ENCODE data around the gene RASGEF1C. TPM values are rescaled to one million over a fixed set of nuclear protein-coding genes. Genes with fewer than 3 reads are reported as not detected.
"Not testable (repeated sequence)": the region's sequence is repeated elsewhere in the genome, so short reads cannot be mapped to it uniquely, and the experiment has no call there.

RASGEF1C gene
- total RNA-seq, 1 donor from 2014 or later: 10.3 TPM

DNA sequence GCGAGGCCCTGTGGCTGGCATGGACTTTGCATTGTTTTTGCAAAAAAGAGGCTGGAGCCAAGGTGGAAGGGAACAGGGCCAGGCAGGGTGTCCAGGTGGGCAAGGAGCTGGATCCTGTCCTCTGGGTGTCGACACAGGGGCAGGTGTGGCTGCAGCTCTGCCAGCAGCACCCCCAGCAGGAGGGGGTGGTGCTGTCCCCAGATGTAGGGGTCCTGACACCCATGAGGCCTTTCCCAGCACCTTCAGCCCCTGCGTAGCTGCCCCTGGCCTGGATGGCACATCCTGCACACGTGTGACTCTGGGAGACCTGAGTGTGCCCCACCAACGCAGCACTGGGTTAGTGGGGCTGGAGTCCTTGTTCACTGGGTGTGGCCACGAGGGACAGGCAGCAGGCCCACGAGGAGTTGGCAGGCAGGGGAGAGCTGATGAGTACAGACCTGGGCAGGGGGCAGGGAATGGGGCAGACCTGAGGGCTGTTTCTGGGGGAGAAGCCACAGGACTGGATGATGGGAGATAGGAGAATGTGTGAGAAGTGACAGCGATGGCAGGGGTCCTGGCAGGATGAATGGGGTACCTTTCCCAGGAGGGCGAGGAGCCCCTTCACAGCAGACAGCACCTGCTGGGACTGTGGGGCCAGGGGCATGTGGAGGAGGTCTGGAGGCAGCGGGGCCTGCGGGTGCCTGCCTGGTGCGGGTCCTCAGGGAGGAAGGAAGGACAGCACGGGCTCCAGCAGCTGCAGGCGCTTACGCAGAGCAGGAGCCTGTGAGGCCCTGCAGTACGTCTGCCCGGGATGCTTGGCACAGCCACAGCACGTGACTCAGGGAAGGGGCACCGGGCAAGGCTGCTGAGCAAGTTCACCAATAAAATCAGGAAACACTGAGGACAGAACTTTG, 3.6 kb upstream of the RASGEF1C start:
- no peak for ATAC-seq
- no peak for DNase-seq (ENCODE audit: low spot score)
- intact Hi-C loops (cut with DNase I): loop anchor here (5.0 kb wide), 1 partner anchor 80 kb away; no protein-coding TSS in a partner anchor

DNA sequence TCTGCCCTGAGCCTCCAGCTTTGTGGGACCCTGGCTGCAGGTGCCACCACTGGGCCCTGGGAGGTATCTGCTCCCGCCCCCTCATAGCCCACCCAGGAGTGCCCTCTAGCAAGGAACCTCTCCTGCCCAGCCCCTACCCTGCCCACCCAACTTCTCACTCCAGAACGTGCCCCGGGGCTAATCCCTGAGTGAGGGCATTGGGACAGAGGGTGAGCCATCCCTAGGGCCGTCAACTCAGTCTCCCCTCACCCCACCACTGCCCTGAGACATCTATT, 2.7 kb upstream of the RASGEF1C start:
- DNase-seq (ENCODE audit: low spot score) (no peak), ATAC-seq (no peak)
- intact Hi-C loops (cut with DNase I): loop anchor here (5.0 kb wide), 1 partner anchor 79 kb away; no protein-coding TSS in a partner anchor

DNA sequence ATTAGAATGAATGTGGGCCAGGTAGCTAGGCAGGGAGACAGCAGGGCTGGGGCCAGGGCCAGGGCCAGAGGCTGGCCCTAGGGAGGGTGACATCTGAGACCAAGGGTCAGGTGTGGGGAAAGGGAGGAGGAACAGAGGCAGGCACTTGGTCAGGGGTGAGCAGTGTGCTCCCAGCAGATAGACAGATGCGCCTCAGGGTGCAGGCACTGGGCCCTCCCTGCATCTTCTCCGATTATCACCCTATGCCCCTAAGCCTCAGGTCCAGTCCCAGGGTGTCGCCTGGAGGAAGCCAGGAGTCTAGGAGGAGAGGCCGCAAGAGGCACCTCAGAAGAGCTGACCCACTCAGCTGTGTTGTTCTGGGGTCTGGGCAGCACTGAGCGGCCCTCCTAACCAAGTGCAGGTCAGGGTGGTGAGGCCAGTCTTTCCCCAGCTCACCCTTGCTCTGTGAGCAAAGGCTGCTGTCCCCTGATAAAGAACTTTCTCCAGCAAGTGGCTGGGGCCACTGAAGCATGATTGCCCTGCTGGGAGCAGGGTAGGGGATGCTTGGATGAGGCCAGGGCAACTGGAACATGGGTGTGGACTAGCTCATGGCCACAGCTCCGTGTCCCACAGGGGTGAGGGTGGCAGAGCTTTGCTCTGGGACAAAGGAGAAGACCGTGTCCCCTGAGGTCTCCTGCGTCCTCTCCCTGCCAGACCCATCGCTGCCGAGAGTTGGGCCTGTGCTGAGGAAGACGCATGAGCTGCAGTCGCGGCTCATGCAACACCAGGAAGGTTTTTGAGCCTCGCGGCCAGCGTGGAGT, 2.1 kb upstream of the RASGEF1C start:
- no peak for ATAC-seq
- intact Hi-C loops (cut with DNase I): loop anchor here (5.0 kb wide), 1 partner anchor 79 kb away; no protein-coding TSS in a partner anchor
- DNase-seq (ENCODE audit: low spot score): no peak

DNA sequence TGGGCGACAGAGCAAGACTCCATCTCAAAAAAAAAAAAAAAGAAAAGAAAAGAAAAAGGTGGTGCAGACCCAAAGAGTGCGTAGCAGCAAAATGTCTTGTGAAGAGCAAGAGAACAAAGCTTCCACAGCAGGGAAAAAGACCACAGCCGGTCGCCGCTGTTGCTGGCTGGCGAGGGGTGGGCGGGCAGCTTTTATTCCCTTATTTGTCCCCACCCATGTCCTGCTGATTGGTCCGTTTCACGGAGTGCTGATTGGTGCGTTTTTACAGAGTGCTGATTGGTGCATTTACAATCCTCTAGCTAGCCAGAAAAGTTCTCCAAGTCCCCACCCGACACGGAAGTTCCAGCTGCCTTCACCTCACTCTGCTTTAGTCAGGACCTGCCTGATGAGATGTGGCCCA, 1.1 kb upstream of the RASGEF1C start:
- DNase-seq (ENCODE audit: low spot score); ATAC-seq: not testable (repeated sequence)
- intact Hi-C loops (cut with DNase I): loop anchor here (5.0 kb wide), 1 partner anchor 78 kb away; no protein-coding TSS in a partner anchor

DNA sequence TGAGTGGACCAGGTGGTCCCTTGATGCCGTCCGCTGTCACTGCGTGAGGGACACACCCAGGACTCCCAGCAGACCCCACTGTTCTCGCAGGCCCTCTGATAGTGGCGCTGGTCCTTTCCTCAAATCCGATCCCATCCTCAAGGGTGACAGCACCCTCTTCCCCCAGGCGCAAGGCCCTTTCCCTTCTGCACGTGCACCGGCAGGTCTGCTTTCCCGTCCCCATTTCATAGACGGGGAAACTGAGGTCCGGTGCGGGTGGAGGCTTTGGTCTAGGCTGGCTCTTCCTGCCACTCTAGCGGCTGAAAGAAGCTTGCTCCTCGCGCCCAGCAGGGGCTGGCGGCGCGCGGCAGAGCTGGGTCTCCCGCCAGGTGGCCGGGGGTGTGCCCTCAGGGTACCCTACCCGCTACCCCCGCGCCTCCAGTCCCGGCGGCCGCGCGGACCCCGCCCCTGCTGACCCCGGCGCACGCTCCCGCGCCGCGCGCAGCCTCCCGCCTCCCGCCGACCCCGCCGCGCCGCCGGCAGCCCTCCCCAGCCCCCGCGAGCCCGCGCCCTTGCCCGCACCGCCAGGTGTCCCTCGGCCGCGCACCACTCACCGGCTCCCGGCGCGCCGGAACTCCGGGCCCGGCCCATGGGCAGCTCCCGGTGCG, 453 bp downstream of the RASGEF1C start:
- peak; percentile 29 for ATAC-seq
- DNase-seq (ENCODE audit: low spot score): no peak
- intact Hi-C loops (cut with DNase I): no loop called here

DNA sequence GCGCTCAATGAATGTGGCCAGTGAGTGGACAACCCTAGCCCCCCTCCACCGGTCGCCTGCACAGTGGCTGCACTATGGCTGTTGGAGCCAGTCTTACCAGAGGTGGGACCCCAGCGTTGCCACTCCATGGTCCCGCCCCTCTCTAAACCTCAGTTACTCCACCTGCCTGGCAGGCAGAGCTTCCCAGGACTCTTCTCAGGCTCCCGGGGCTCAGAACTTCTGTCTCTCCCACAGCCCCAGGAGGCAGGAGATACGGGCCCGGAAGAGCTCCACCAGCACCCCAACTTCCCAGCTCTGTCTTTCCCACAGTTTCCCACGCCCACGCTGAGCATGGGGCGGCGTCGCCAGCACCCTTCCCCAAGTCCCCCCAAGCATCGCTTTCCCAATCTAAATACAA, 975 bp downstream of the RASGEF1C start:
- ATAC-seq: peak; percentile 41
- no peak for DNase-seq (ENCODE audit: low spot score)
- intact Hi-C loops (cut with DNase I): no loop called here

DNA sequence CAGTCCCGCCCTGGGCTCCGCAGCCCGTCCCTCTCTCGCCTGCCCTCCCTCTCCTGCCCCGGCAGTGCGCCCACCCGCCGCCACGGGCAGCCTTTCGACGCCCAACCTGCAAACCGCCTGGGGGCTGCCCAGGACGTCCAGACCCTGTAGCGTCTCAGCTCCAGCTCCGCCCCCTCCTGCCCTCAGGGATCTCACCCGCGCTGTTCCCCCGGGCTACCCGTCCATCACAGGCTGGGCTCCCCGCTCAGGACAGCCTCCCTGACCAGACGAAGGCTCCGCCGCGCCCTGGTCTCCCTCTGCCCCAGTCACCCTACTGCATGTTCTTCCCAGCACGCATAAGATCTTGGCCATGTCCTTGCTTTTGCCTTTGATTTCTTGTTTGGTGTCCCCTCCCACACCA, 1.4 kb downstream of the RASGEF1C start:
- DNase-seq (ENCODE audit: low spot score) (no peak), ATAC-seq (peak; percentile 12)
- intact Hi-C loops (cut with DNase I): no loop called here

DNA sequence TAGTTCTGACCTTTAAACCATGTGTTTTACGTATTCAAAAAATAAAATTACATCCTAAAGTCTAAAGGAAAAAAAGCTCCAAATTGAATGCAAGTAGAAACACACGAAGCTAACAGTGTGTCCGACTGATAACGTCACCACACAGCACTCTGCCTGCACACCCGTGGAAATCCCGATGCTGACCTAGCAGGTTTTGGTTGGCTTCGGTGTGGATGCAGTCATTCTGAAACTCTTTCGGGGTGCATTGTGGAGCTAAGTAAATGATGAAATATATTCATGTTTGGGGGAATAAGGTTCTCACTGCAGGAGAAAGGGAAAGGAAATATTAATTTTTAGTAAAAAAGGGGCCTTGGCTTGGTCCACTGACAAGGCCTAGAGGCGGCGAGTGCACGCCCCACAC, 2.0 kb downstream of the RASGEF1C start:
- ATAC-seq: no peak
- intact Hi-C loops (cut with DNase I): no loop called here
- DNase-seq (ENCODE audit: low spot score): no peak

DNA sequence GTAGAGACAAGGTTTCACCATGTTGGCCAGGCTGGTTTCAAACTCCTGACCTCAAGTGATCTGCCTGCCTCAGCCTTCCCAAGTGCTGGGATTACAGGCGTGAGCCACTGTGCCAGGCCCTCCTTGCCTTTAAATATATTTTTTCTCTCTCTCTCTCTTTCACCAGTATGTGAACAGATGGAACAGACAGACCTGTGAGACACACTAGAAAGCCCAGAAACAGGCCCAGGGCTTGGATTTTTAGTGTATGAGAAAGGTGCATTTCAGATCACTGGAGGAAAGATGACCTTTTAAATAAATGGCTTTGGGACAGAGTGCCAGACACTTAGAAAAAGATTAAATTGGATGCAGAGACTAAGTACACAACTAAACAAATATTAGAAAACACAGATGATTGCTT, 3.1 kb downstream of the RASGEF1C start:
- ATAC-seq (no peak), DNase-seq (ENCODE audit: low spot score) (no peak)
- intact Hi-C loops (cut with DNase I): no loop called here

DNA sequence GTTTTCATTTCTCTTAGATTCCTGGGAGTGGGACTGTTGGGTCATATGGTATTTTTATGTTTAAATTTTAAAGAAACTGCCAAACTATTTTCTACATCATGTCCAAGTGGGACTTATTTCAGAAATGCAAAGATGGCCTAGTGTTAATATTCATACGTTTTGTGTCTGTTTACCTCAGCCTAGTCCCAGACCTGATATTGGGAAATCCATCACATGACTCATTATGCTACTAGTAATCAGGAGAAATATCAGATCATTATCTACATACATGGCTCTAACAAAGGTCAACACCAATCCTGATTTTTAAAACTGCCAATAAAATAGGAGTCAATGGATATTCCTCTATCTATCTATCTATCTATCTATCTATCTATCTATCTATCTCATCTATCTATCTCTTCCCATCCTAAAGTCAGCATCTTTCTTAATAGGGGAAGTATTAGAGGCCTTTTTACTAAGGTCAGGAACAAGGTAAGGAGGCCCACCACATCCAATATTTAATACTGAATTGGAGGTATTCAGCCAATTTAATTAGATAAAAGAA, 4.7 kb downstream of the RASGEF1C start:
- ATAC-seq (no peak), DNase-seq (ENCODE audit: low spot score) (no peak)
- intact Hi-C loops (cut with DNase I): no loop called here

DNA sequence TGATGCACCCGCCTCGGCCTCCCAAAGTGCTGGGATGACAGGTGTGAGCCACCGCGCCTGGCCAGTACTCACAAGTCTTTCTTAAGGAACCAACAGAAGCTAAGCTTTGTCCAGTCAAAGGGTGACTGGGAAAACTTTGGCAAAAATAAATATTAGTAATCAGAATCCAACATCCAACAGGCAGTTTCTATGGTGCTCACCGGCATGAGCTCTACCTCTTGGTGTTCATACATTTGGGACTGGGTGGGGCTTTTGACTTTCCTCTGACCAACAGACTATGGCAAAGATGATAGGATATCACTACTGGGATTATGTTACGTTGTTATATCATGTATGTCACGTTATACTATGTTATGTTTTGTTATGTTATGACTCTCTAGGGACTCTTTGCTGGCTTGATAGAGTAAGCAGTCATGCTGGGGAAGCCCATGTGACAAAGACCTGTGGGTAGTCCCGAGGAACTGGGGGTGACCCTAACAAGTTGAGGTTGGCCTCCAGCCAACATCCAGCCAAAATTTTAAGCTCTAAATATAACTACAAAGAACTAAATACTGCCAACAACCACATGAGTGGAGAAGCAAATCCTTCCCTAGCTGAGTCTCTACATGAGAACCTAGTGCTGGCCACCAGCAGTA, 6.0 kb downstream of the RASGEF1C start:
- intact Hi-C loops (cut with DNase I): no loop called here
- ATAC-seq (no peak), DNase-seq (ENCODE audit: low spot score) (no peak)

DNA sequence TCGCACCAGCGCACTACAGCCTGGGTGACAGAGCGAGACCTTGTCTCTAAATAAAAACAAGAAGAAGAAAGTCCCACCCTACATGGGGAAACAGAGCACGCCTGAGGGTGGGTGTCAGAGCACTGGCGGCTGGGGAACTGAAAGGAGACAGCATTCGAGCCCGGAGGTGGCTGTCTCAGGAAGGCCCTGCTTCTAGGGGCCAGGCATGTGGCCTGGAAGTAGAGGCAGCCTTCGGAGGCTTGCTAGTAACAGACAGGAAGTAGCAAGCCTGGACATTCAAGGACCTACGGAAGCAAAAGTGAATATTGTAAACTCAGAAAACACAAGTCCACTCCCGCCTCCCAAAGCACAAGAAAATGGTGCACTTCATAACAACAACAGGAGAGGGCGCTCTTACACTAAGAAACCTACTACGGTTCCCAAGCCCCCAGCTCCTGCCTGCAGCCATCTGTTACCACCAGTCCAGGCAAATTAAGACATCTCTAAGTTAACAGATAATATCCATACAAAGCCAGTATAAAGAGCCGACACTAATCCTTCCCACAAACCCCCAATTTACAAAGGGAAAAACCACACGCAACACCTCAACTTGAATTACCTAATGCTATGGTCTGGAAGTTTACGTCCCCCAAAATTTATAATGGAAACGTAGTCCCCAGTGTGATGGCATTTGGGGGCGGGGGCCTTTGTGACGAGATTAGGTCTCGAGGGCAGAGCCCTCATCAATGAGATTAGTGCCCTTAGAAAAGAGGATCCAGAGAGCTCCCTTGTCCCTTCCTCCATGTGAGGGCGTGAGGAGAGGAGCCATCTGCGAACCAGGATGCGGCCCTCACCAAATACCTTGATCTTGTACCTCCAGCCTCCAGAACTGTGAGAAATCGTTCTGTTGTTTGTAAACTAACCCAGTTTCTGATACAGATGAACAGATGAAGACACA, 7.7 kb downstream of the RASGEF1C start:
- no peak for ATAC-seq
- intact Hi-C loops (cut with DNase I): no loop called here

DNA sequence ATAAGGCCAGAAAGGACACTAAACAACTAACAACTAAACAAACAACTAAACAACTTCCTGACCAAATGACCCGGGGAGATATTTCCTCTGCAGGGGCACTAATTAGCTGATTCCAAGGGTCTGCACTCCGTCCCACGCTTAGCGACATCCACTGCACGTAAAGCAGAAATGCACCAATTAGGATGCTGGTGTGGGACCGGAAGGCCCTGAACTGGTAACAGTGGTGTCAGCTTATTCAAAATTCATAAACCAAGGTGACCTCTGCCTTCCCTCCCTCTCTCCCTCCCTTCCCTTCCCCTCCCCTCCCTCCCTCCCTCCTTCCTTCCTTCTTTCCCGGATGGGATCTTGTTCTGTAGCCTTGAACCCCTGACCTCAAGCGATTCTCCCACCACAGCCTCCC, 9.6 kb downstream of the RASGEF1C start:
- ATAC-seq (no peak), DNase-seq (ENCODE audit: low spot score) (no peak)
- intact Hi-C loops (cut with DNase I): no loop called here

More for the DNA sequence above, 7.7 kb downstream of the RASGEF1C start:
- no peak for DNase-seq (ENCODE audit: low spot score)

DNA sequence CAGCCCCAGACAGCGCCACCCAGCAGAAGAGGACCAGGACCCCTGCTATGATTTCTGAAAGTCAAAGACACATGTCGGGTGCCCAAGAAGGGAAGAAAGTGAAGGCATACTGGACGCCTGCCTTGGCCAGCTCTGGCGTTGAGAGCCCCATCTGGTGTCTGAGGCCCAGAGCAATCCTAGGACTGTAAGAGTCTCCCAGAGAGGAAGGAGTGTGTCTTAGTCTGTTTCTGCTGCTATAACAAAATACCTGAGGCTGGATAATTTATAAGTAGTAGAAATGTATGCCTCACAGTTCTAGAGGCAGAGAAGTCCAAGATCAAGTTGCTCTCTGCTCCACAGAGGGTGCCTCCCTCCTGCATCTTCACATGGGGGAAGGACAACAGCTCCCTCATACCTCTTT, 10.8 kb downstream of the RASGEF1C start:
- intact Hi-C loops (cut with DNase I): no loop called here
- no peak for ATAC-seq

DNA sequence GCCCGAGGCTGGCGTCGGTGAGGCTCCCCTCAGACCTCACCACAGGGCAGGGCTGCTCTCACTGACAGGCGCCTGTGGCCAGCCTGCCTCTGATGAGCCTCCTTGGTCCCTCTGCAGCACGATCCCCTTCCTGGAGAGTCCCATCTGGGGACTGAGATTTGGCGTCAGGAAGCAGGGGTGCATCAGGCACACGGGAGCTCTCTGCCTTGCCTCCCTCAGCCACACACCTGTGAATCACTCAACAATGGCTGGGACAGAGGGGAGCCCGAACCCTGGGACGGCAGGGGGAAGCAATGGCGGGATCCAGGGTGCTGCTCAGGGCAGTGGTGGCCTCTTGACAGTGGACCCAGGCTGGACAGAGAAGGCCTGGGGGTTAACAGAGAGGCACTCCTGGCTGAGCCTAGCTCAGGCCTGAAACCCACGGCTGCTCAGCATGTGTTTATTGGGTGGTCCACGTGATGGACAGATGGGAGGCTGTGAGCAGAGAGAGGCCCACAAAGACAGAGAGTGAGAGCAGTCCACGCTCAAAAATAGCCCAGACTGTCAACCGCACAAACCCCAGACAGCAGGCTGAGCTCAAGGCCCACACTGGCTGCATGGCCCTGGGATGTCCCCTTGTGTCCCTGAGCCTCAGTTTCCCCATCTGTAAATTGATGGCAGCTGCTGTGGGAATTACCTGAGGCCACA, 11.9 kb downstream of the RASGEF1C start:
- intact Hi-C loops (cut with DNase I): no loop called here
- DNase-seq (ENCODE audit: low spot score) (no peak), ATAC-seq (no peak)

More for the DNA sequence above, 10.8 kb downstream of the RASGEF1C start:
- no peak for DNase-seq (ENCODE audit: low spot score)

DNA sequence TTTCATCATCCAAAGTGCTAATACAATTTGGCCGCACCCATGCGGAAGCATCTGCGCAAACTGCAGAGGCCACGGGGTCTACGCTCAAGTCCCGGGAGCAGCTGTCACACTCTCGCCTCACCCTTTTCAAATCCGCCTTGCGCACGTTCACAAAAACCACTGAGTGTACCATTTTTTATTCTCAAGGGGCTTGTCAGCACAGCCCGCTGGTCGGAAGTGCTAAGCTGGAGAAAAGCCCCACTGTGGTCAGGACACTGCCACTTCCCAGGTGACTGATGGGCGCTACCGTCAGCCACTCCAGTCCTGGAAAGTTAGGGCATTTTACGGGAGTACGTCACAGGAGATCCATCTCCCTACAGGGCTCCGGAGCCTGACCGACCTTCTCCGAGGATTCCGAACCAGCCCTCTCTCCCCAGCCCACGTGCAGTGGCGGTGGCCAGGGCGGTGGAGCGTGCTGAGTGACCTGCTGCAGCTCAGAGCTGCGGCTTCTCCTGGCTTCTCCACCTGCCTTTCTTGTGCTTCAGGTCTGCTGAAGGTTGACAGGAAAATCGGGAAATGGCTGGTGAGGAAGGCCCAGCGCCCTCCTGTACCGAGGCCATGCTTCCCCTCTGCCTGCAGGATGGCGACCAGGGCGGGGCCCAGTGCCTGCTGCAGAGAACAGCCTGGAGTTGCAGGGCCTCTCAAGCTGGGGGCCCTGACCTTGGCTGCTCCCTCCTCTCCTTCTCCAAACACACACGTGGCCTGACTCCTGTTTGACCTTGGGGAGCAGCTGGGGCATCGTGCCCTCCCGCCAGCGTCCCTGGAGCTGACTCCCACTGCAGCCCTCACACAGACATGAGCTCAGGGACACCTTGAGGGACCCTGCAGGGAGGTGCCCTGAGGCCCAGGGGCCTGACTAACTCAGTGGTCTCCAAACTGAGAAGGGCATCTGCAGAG, 14.3 kb downstream of the RASGEF1C start:
- ATAC-seq (no peak), DNase-seq (ENCODE audit: low spot score) (no peak)
- intact Hi-C loops (cut with DNase I): no loop called here

Data from sciatic nerve (tissue), 2 donors.